IMR-90 (cell line): ENCODE results near the gene TRIM27. TPM values are rescaled to one million over a fixed set of nuclear protein-coding genes. Genes with fewer than 3 reads are reported as not detected.
"Not testable (repeated sequence)": the region's sequence is repeated elsewhere in the genome, so short reads cannot be mapped to it uniquely, and the experiment has no call there.

ENCODE experiments used
- ATAC-seq: fragments of 200-7000 bp; cut with Tn5 transposase; 2 replicates; pipeline ENCODE4 v1.9.1; 2020; ENCODE audit warnings: low read depth, mild to moderate bottlenecking, moderate library complexity
- BruUV-seq: library from RNA; stranded (reverse); fragments of 400-500 nt; replicated peaks from 2 replicates; lab custom pipeline; 2021; lab: Mats Ljungman, UMichigan
- CTCF ChIA-PET: fragments of 300-600 bp; formaldehyde crosslinking; extraction: SDS; loops from one replicate; lab custom pipeline; 2021; ENCODE audit warnings: antibody characterized with exemption; lab: Yijun Ruan, JAX
- POLR2A ChIA-PET: fragments of 300-600 bp; sonication (Branson Sonifier 250); formaldehyde crosslinking; loops from one replicate; lab custom pipeline; 2022; ENCODE audit warnings: antibody characterized with exemption; ENCODE audit not compliant: unreplicated experiment; lab: Charles Lee
- DNase-seq: peaks from one replicate; pipeline ENCODE4 v3.0.0; 2013
- H2AFZ ChIP-seq: replicated peaks from 2 replicates; pipeline ENCODE3; 2013; ENCODE audit warnings: low read length, mild to moderate bottlenecking; ENCODE audit not compliant: poor library complexity
- H2AK5ac ChIP-seq: 2 replicates; pipeline ENCODE4 v1.6.1; 2013; ENCODE audit warnings: low read depth, low read length, inconsistent platforms
- H2AK9ac ChIP-seq: replicated peaks from 2 replicates; pipeline ENCODE3; 2013; ENCODE audit warnings: mild to moderate bottlenecking, low read depth, low read length, moderate library complexity; ENCODE audit not compliant: poor library complexity
- H2BK120ac ChIP-seq: 2 replicates; pipeline ENCODE4 v1.6.1; 2013; ENCODE audit warnings: low read depth, low read length, inconsistent platforms
- H2BK15ac ChIP-seq: 3 replicates; pipeline ENCODE4 v1.6.1; 2013; ENCODE audit warnings: low read depth, low read length, inconsistent platforms
- H2BK20ac ChIP-seq: 2 replicates; pipeline ENCODE4 v1.6.1; 2013; ENCODE audit warnings: low read depth, mild to moderate bottlenecking, inconsistent platforms, low read length, moderate library complexity
- H2BK5ac ChIP-seq: 2 replicates; pipeline ENCODE4 v1.6.1; 2013; ENCODE audit warnings: mild to moderate bottlenecking, low read depth, low read length, inconsistent platforms; ENCODE audit not compliant: poor library complexity, severe bottlenecking
- H3K14ac ChIP-seq: replicated peaks from 2 replicates; pipeline ENCODE4 v1.6.1; 2013; ENCODE audit warnings: low read depth, low read length, inconsistent platforms
- H3K18ac ChIP-seq: 2 replicates; pipeline ENCODE4 v1.6.1; 2013; ENCODE audit warnings: low read depth, low read length, control low read depth
- H3K23ac ChIP-seq: 2 replicates; pipeline ENCODE4 v1.6.1; 2013; ENCODE audit warnings: low read depth, low read length, inconsistent platforms
- H3K27ac ChIP-seq: 2 replicates; pipeline ENCODE4 v1.5.1; 2013; ENCODE audit warnings: mild to moderate bottlenecking, control low read depth, low read length; ENCODE audit not compliant: insufficient read depth
- H3K27me3 ChIP-seq: 2 replicates; pipeline ENCODE4 v1.6.1; 2013; ENCODE audit warnings: low read length; ENCODE audit not compliant: control insufficient read depth, insufficient read depth
- H3K36me3 ChIP-seq: 2 replicates; pipeline ENCODE4 v1.6.1; 2013; ENCODE audit warnings: low read length, mixed read lengths; ENCODE audit not compliant: control insufficient read depth, insufficient read depth
- H3K4ac ChIP-seq: 2 replicates; pipeline ENCODE4 v1.6.1; 2013; ENCODE audit warnings: low read depth, low read length, inconsistent platforms
- H3K4me1 ChIP-seq: 2 replicates; pipeline ENCODE4 v1.6.1; 2013; ENCODE audit warnings: low read length, mixed read lengths; ENCODE audit not compliant: control insufficient read depth, insufficient read depth
- H3K4me2 ChIP-seq: 2 replicates; pipeline ENCODE4 v1.6.1; 2013; ENCODE audit warnings: low read depth, mild to moderate bottlenecking, control low read depth, low read length, moderate library complexity
- H3K4me3 ChIP-seq: 2 replicates; pipeline ENCODE4 v1.5.1; 2013; ENCODE audit warnings: low read depth, mild to moderate bottlenecking, control low read depth, low read length, moderate library complexity; ENCODE audit not compliant: insufficient read depth
- H3K56ac ChIP-seq: 2 replicates; pipeline ENCODE4 v1.6.1; 2013; ENCODE audit warnings: low read length, inconsistent platforms; ENCODE audit not compliant: insufficient read depth; ENCODE audit errors: extremely low read depth
- H3K79me1 ChIP-seq, 2 experiments: 2 replicates each; pipeline ENCODE4 v1.6.1; 2013; ENCODE audit warnings: low read length in 2 of 2, inconsistent platforms in 1 of 2, low read depth in 1 of 2
- H3K9ac ChIP-seq: 2 replicates; pipeline ENCODE4 v1.6.1; 2013; ENCODE audit warnings: low read depth, low read length, control low read depth
- H3K9me1 ChIP-seq: 2 replicates; pipeline ENCODE4 v1.6.1; 2013; ENCODE audit warnings: low read length, inconsistent platforms; ENCODE audit not compliant: insufficient read depth
- H3K9me3 ChIP-seq: 2 replicates; pipeline ENCODE4 v1.6.1; 2013; ENCODE audit warnings: low read length; ENCODE audit not compliant: control insufficient read depth, insufficient read depth
- H4K20me1 ChIP-seq: 2 replicates; pipeline ENCODE4 v1.6.1; 2013; ENCODE audit warnings: low read length, inconsistent platforms; ENCODE audit not compliant: insufficient read depth
- H4K5ac ChIP-seq: 2 replicates; pipeline ENCODE4 v1.6.1; 2013; ENCODE audit warnings: mild to moderate bottlenecking, low read depth, low read length, control low read depth
- H4K8ac ChIP-seq, 2 experiments: 2 replicates each; pipeline ENCODE4 v1.6.1; 2013; ENCODE audit warnings: low read depth in 2 of 2, low read length in 2 of 2, control low read depth in 1 of 2, inconsistent platforms in 1 of 2
- H4K91ac ChIP-seq: 2 replicates; pipeline ENCODE4 v1.6.1; 2013; ENCODE audit warnings: low read depth, low read length, inconsistent platforms; ENCODE audit not compliant: insufficient read depth
- WGBS, 2 experiments: methylation state at CpG; one replicate each; pipeline versions ENCODE4 v1.1.5 to v1.1.7; 2013; ENCODE audit warnings: missing lambda C conversion rate in 2 of 2; ENCODE audit not compliant: insufficient read length in 1 of 2; ENCODE audit errors: extremely low coverage in 2 of 2; 5-methylcytosine and 5-hydroxymethylcytosine counted together
- dilution Hi-C: fragments of 300-500 bp; cut with HindIII; formaldehyde crosslinking; loops from one replicate; pipeline ENCODE4 v1.14.3; 2018; ENCODE audit warnings: low sequenced_read_pairs; ENCODE audit not compliant: unreplicated experiment
- in situ Hi-C: fragments of 300-500 bp; cut with MboI; formaldehyde crosslinking; loops from 3 replicates; pipeline ENCODE4 v1.14.3; 2019; ENCODE audit warnings: low sequenced_read_pairs, inconsistent platforms, mixed read lengths
- intact Hi-C: fragments of 100-400 bp; cut with micrococcal nuclease; formaldehyde crosslinking; loops from 2 replicates; pipeline ENCODE4 v1.10.0; 2022
- polyA plus RNA-seq, 3 experiments: library from polyadenylated mRNA; depleted of rRNA; stranded (reverse); fragments of >200 nt; gene quantifications; 2 replicates each; pipeline ENCODE4 v1.2.3, GENCODE V29; 2012; ENCODE audit warnings: low replicate concordance in 1 of 3
- total RNA-seq: library from RNA; depleted of rRNA; stranded (reverse); fragments of >200 nt; gene quantifications from 2 replicates; pipeline ENCODE4 v1.2.3, GENCODE V29; 2012

The TRIM27 gene
- total and polyA plus RNA-seq, 2 of the 4 experiments (the other 2 are of a cell fraction), result 44.4 to 48.0 TPM

DNA sequence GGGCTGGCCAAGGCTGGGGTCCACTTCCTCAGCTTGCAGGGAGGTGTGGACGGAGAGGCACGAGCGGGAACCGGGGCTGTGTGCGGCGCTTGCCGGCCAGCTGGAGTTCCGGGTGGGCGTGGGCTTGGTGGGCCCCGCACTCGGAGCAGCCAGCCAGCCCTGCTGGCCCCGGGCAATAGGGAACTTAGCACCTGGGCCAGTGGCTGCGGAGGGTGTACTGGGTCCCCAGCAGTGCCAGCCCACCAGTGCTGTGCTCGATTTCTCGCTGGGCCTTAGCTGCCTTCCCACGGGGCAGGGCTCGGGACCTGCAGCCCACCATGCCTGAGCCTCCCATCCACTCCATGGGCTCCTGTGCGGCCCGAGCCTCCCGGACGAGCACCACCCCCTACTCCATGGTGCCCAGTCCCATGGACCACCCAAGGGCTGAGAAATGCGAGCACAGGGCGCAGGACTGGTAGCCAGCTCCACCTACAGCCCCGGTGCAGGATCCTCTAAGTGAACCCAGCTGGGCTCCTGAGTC lies 34.1 kb upstream of the TRIM27 start:
- dilution Hi-C loops, H3K56ac ChIP-seq, H3K27me3 ChIP-seq: not testable (repeated sequence)

More for the DNA sequence above, 34.1 kb upstream of the TRIM27 start:
- H3K79me1 ChIP-seq, DNase-seq, H4K5ac ChIP-seq, H2AFZ ChIP-seq, H3K18ac ChIP-seq, H3K9me3 ChIP-seq, H3K27ac ChIP-seq, in situ Hi-C loops, H4K91ac ChIP-seq, BruUV-seq, H3K4me3 ChIP-seq, H2BK5ac ChIP-seq, H3K23ac ChIP-seq, H3K4me2 ChIP-seq, H2AK9ac ChIP-seq, ATAC-seq, H3K4me1 ChIP-seq, H4K20me1 ChIP-seq, H2AK5ac ChIP-seq, H3K36me3 ChIP-seq, H3K4ac ChIP-seq, H2BK15ac ChIP-seq, H2BK120ac ChIP-seq, CTCF ChIA-PET, H4K8ac ChIP-seq, H3K14ac ChIP-seq, H3K9ac ChIP-seq, intact Hi-C loops, H3K9me1 ChIP-seq, POLR2A ChIA-PET, H2BK20ac ChIP-seq: not testable (repeated sequence)
- WGBS, 2 experiments, result 90% methylated on average over 2 of the region's 24 CpGs; no CpG with 5 or more reads in 1 of the 2 experiments
